Dendritic cell treated with granulocyte-macrophage colony-stimulating factor and Interleukin-4, amounts not matched to agents 40 ng/mL and 50 ng/mL, for 4 days (primary cell): Measurements from ENCODE around the gene CLCN3.

Source experiments
- H3K27ac Mint-ChIP-seq: one replicate; pipeline ENCODE4 v1.8.0; 2022; ENCODE audit warnings: mild to moderate bottlenecking, mixed read lengths
- H3K27me3 Mint-ChIP-seq: one replicate; pipeline ENCODE4 v1.8.0; 2022; ENCODE audit warnings: mild to moderate bottlenecking, mixed read lengths
- H3K36me3 Mint-ChIP-seq: one replicate; pipeline ENCODE4 v1.8.0; 2022; ENCODE audit warnings: low read depth, mixed read lengths
- H3K4me1 Mint-ChIP-seq: one replicate; pipeline ENCODE4 v1.8.0; 2022; ENCODE audit warnings: low read depth, mixed read lengths
- H3K4me3 Mint-ChIP-seq: one replicate; pipeline ENCODE4 v1.8.0; 2022; ENCODE audit warnings: mild to moderate bottlenecking, moderate library complexity, mixed read lengths
- H3K9me3 Mint-ChIP-seq: one replicate; pipeline ENCODE4 v1.8.0; 2022; ENCODE audit warnings: mixed read lengths
- intact Hi-C: fragments of 100-400 bp; cut with micrococcal nuclease; formaldehyde crosslinking; loops from one replicate; pipeline ENCODE4 v1.15.0; 2022

CLCN3 gene

GRCh38 chr4:169652535-169652934, 32.2 kb downstream of the CLCN3 start:
- intact Hi-C loops = no loop called here
- Mint-ChIP-seq H3K27ac (no peak overlapping the region), H3K4me1 (peaks cover 18% of the 10 kb centered on the region), H3K36me3 (peaks cover 21% of the 10 kb centered on the region), H3K27me3 (no peaks in the 10 kb centered on the region), H3K9me3 (no peaks in the 10 kb centered on the region), H3K4me3 (no peak overlapping the region)

DNA sequence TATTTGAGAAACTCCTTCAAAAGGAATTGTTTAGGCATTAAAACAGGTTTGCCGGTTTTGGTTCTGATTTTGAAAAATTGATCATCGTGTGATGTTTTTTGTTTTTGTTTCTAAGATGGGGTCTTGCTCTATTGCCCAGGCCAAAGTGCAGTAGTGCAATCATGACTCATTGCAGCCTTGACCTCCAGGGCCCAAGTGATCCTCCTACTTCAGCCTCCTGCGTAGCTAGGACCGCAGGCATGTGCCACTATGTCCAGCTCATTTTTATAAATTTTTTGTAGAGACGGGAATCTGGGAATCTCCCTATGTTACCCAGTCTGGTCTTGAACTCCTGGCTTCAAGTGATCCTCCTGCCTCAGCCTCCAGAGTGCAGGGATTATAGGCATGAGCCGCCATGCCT, 35.0 kb downstream of the CLCN3 start:
- Mint-ChIP-seq H3K36me3 (peaks cover 21% of the 10 kb centered on the region), H3K27ac (no peak overlapping the region), H3K4me1 (peaks cover 19% of the 10 kb centered on the region), H3K4me3 (no peak overlapping the region), H3K27me3 (no peaks in the 10 kb centered on the region), H3K9me3 (no peaks in the 10 kb centered on the region)
- intact Hi-C loops = loop anchor here (5.0 kb wide), 1 partner anchor 33 kb away; the partner anchor contains the start of gene CLCN3

- no peaks in the 10 kb centered on the region for H3K9me3 Mint-ChIP-seq
- peaks cover 21% of the 10 kb centered on the region for H3K36me3 Mint-ChIP-seq
- intact Hi-C loops = loop anchor here (5.0 kb wide), 1 partner anchor 35 kb away; the partner anchor contains the start of gene CLCN3
- no peaks in the 10 kb centered on the region for H3K27me3 Mint-ChIP-seq
- no peak overlapping the region for H3K27ac Mint-ChIP-seq
- peaks cover 21% of the 10 kb centered on the region for H3K4me1 Mint-ChIP-seq
- H3K4me3 Mint-ChIP-seq = no peak overlapping the region
Measured at GRCh38 chr4:169657470-169658107, 37.2 kb downstream of the CLCN3 start.

- no peaks in the 10 kb centered on the region for H3K9me3 Mint-ChIP-seq
- intact Hi-C loops = loop anchor here (5.0 kb wide), 1 partner anchor 36 kb away; the partner anchor contains the start of gene CLCN3
- H3K36me3 Mint-ChIP-seq = peaks cover 15% of the 10 kb centered on the region
- no peak overlapping the region for H3K27ac Mint-ChIP-seq
- H3K4me3 Mint-ChIP-seq = no peak overlapping the region
- no peaks in the 10 kb centered on the region for H3K27me3 Mint-ChIP-seq
- H3K4me1 Mint-ChIP-seq = peaks cover 21% of the 10 kb centered on the region
Measured at GRCh38 chr4:169658196-169658595, 37.8 kb downstream of the CLCN3 start.

DNA sequence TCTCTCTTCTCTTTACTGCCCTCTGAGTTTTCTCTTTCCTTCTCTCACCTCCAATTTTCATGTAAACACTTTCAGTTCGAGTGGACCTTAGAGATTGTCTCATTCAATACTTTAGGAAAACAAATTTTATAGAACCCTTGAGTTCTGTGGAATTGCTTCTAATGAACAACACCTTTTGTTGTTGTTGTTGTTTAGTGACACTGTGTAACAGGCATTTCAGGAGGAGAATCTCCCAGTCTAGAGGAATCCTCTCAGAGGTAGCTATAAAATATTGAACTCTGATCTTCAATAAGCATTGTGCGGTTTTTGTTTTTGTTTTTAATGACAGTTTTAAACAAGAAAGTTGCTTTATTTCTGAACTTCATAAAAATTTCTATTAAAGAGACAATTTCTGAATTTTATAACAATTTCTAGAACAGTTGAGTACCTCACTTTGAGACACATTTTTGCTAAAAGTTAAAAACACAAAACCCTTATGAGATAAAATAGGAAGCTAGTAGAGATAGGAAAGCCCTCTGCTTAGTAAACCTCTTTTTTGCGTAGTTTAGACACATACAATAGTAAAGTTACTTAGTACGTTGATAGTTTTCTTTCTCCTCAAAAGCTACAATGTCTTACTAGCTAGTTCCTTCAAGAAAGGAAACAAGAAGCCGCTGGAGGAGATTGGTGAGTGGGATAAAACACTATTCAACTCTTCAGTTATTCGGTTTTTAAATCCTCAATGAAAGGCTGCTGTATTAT, 38.8 kb downstream of the CLCN3 start:
- Mint-ChIP-seq H3K4me3 (no peak overlapping the region), H3K9me3 (no peaks in the 10 kb centered on the region), H3K27ac (no peak overlapping the region), H3K27me3 (no peaks in the 10 kb centered on the region), H3K36me3 (peaks cover 12% of the 10 kb centered on the region), H3K4me1 (peaks cover 14% of the 10 kb centered on the region)
- intact Hi-C loops = loop anchor here (5.0 kb wide), 1 partner anchor 37 kb away; the partner anchor contains the start of gene CLCN3

DNA sequence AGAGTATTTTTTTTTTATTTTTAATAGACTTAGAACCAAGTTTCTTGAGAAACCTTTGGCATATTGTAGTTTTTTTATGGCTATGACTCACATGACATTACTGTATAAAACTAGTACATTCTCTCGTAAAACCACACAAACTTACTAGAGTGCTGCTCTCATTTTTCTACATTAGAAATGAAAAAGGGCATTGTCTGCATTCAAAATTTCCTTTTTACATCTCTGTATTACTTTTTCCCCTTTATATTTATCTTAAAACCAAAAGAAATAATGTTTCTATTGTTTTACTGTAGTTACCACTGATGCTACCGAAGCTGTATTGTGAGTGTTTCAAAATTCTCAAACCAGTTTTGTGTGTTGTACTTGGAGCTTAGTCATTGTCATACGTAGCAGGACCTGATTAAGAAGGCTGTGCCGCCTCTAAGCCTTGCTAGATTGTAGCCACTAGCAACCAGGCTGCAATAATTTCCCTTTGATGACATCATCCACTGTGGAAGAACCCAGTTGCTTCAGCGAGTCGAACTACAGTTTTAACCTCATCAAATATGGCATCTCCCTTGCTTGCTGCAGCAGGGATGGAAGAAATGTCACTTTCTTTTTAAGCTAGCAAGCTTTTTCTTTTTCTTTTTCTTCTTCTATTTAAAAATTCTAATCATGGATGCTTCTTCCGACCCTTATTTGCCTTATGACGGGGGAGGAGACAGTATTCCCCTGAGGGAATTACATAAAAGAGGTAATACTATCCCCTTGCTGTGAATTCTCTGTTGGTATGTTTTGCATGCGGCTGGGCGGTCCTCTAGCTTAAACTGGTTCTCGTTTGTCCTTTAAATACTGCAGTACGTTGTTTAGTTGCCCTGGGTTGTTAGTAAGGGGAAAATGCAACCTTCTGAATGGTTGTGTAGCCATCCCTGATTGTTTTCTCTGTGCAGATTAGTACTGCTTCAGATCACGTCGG, 39.6 kb downstream of the CLCN3 start:
- peak overlapping the region; percentile 55 for H3K4me3 Mint-ChIP-seq
- intact Hi-C loops = loop anchor here (5.0 kb wide), 1 partner anchor 38 kb away; the partner anchor contains the start of gene CLCN3
- H3K4me1 Mint-ChIP-seq = peaks cover 12% of the 10 kb centered on the region
- H3K27me3 Mint-ChIP-seq = no peaks in the 10 kb centered on the region
- H3K36me3 Mint-ChIP-seq = peaks cover 12% of the 10 kb centered on the region
- H3K27ac Mint-ChIP-seq = peak overlapping the region; percentile 71
- no peaks in the 10 kb centered on the region for H3K9me3 Mint-ChIP-seq

DNA sequence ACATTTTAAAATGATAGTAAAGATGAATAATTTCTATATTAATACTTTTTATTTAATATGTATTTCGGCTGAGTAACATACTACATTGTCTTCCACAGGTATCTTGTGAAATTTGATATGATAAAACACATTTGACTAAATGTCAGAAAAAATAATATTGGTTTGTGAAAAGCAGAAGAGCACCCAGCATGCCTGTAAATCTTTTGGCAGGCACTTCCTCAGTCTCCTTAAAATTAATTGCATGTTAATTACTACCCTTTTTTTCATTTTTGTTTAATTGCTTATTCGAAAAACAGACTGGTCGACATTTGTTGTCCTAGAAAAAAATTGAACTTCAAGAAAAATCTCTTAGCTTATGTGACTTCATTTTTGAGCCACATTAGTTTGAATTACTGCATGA, 40.6 kb downstream of the CLCN3 start:
- no peaks in the 10 kb centered on the region for H3K9me3 Mint-ChIP-seq
- intact Hi-C loops = no loop called here
- H3K36me3 Mint-ChIP-seq = peaks cover 4% of the 10 kb centered on the region
- H3K4me3 Mint-ChIP-seq = no peak overlapping the region
- H3K27me3 Mint-ChIP-seq = no peaks in the 10 kb centered on the region
- peaks cover 12% of the 10 kb centered on the region for H3K4me1 Mint-ChIP-seq
- H3K27ac Mint-ChIP-seq = no peak overlapping the region

GRCh38 chr4:169661761-169662160, 41.4 kb downstream of the CLCN3 start:
- Mint-ChIP-seq H3K27me3 (no peaks in the 10 kb centered on the region), H3K9me3 (no peaks in the 10 kb centered on the region), H3K4me3 (no peak overlapping the region), H3K36me3 (no peaks in the 10 kb centered on the region), H3K4me1 (peaks cover 17% of the 10 kb centered on the region), H3K27ac (no peak overlapping the region)
- intact Hi-C loops = no loop called here

GRCh38 chr4:169662206-169662605, 41.8 kb downstream of the CLCN3 start:
- Mint-ChIP-seq H3K27me3 (no peaks in the 10 kb centered on the region), H3K27ac (no peak overlapping the region), H3K36me3 (no peaks in the 10 kb centered on the region), H3K9me3 (no peaks in the 10 kb centered on the region), H3K4me1 (peaks cover 17% of the 10 kb centered on the region), H3K4me3 (no peak overlapping the region)
- intact Hi-C loops = no loop called here

- intact Hi-C loops = no loop called here
- peaks cover 11% of the 10 kb centered on the region for H3K4me1 Mint-ChIP-seq
- H3K4me3 Mint-ChIP-seq = no peak overlapping the region
- no peaks in the 10 kb centered on the region for H3K27me3 Mint-ChIP-seq
- H3K36me3 Mint-ChIP-seq = peaks cover 7% of the 10 kb centered on the region
- H3K27ac Mint-ChIP-seq = no peak overlapping the region
- H3K9me3 Mint-ChIP-seq = no peaks in the 10 kb centered on the region
Measured at GRCh38 chr4:169663402-169663801, 43.0 kb downstream of the CLCN3 start.

GRCh38 chr4:169663831-169664230, 43.5 kb downstream of the CLCN3 start:
- Mint-ChIP-seq H3K4me3 (no peak overlapping the region), H3K27me3 (no peaks in the 10 kb centered on the region), H3K27ac (no peak overlapping the region), H3K36me3 (peaks cover 7% of the 10 kb centered on the region), H3K4me1 (peaks cover 11% of the 10 kb centered on the region), H3K9me3 (no peaks in the 10 kb centered on the region)
- intact Hi-C loops = no loop called here

- no peak overlapping the region for H3K27ac Mint-ChIP-seq
- no peaks in the 10 kb centered on the region for H3K27me3 Mint-ChIP-seq
- intact Hi-C loops = no loop called here
- H3K4me1 Mint-ChIP-seq = peaks cover 11% of the 10 kb centered on the region
- H3K4me3 Mint-ChIP-seq = no peak overlapping the region
- peaks cover 7% of the 10 kb centered on the region for H3K36me3 Mint-ChIP-seq
- no peaks in the 10 kb centered on the region for H3K9me3 Mint-ChIP-seq
Measured at GRCh38 chr4:169664615-169665014, 44.2 kb downstream of the CLCN3 start.

GRCh38 chr4:169665046-169665737, 44.8 kb downstream of the CLCN3 start:
- no peak overlapping the region for H3K27ac Mint-ChIP-seq

More at GRCh38 chr4:169665046-169665737, 44.8 kb downstream of the CLCN3 start:
- Mint-ChIP-seq H3K9me3 (no peaks in the 10 kb centered on the region), H3K27me3 (no peaks in the 10 kb centered on the region), H3K4me1 (peaks cover 10% of the 10 kb centered on the region), H3K36me3 (peaks cover 7% of the 10 kb centered on the region), H3K4me3 (no peak overlapping the region)
- intact Hi-C loops = no loop called here
